CD14-positive monocyte (primary cell): ENCODE measurements around the gene P2RY1. TPM values are rescaled to one million over a fixed set of nuclear protein-coding genes. Genes with fewer than 3 reads are reported as not detected.
"Not testable (repeated sequence)": the region's sequence is repeated elsewhere in the genome, so short reads cannot be mapped to it uniquely, and the experiment has no call there.

ENCODE experiments used
- DNase-seq, 3 donors: peaks; one replicate each; pipeline ENCODE4 v3.0.0-alpha.2; 2011 to 2022
- H2AFZ ChIP-seq: 2 replicates; pipeline ENCODE4 v1.6.0; 2012; ENCODE audit warnings: mild to moderate bottlenecking, low read depth, low read length, inconsistent platforms; ENCODE audit not compliant: insufficient read depth, poor library complexity, severe bottlenecking
- H3K27ac ChIP-seq, 2 donors: 1 replicate in 1 of 2; 2 replicates in 1 of 2; pipeline ENCODE4 v1.5.1; 2012 to 2013; ENCODE audit warnings: low read length in 2 of 2, control low read depth in 1 of 2, inconsistent platforms in 1 of 2, low read depth in 1 of 2, mild to moderate bottlenecking in 1 of 2
- H3K27me3 ChIP-seq, 2 donors: one replicate each; pipeline versions ENCODE4 v1.6.0 to v1.6.1; 2011 to 2013; ENCODE audit warnings: low read length in 2 of 2; ENCODE audit not compliant: control insufficient read depth in 2 of 2, insufficient read depth in 2 of 2
- H3K36me3 ChIP-seq, 2 donors: replicated peaks in 1 of 2; 1 replicate in 1 of 2; 2 replicates in 1 of 2; pipeline versions ENCODE4 v1.5.1 to v1.6.1; 2012 to 2013; ENCODE audit warnings: low read length in 2 of 2, control low read depth in 1 of 2, inconsistent platforms in 1 of 2, mild to moderate bottlenecking in 1 of 2; ENCODE audit not compliant: insufficient read depth in 2 of 2, control insufficient read depth in 1 of 2
- H3K4me1 ChIP-seq, 2 donors: 1 replicate in 1 of 2; 2 replicates in 1 of 2; pipeline versions ENCODE4 v1.5.1 to v1.6.1; 2012 to 2013; ENCODE audit warnings: low read length in 2 of 2, control low read depth in 1 of 2, inconsistent platforms in 1 of 2, mild to moderate bottlenecking in 1 of 2, moderate library complexity in 1 of 2; ENCODE audit not compliant: insufficient read depth in 2 of 2, control insufficient read depth in 1 of 2
- H3K4me2 ChIP-seq: replicated peaks from 2 replicates; pipeline ENCODE3; 2012; ENCODE audit warnings: low read length, moderate library complexity, mild to moderate bottlenecking; ENCODE audit not compliant: poor library complexity, severe bottlenecking; ENCODE audit errors: extremely low read depth
- H3K4me3 ChIP-seq, 3 experiments: fragments of 200-600 bp in 1 of 3; sonication (generic) in 1 of 3; replicated peaks in 1 of 3; 1 replicate in 2 of 3; 2 replicates in 1 of 3; pipeline ENCODE4 v1.5.1; 2011 to 2013; ENCODE audit warnings: low read length in 3 of 3, mild to moderate bottlenecking in 3 of 3, control low read depth in 2 of 3, low read depth in 2 of 3, inconsistent platforms in 1 of 3, moderate library complexity in 1 of 3
- H3K79me2 ChIP-seq: 2 replicates; pipeline ENCODE4 v1.6.0; 2012; ENCODE audit warnings: mild to moderate bottlenecking, control low read depth, inconsistent platforms, low read length, moderate library complexity; ENCODE audit not compliant: insufficient read depth
- H3K9ac ChIP-seq: 2 replicates; pipeline ENCODE4 v1.6.0; 2017; ENCODE audit warnings: low read length, mild to moderate bottlenecking; ENCODE audit not compliant: insufficient read depth, poor library complexity, severe bottlenecking
- H3K9me3 ChIP-seq, 2 donors: replicated peaks in 1 of 2; 1 replicate in 1 of 2; 2 replicates in 1 of 2; pipeline versions ENCODE4 v1.5.1 to v1.6.1; 2012 to 2013; ENCODE audit warnings: low read length in 2 of 2, control low read depth in 1 of 2; ENCODE audit not compliant: control insufficient read depth in 1 of 2, insufficient read depth in 1 of 2
- H4K20me1 ChIP-seq: 2 replicates; pipeline ENCODE4 v1.6.0; 2012; ENCODE audit warnings: mild to moderate bottlenecking, low read length, control low read depth, moderate library complexity; ENCODE audit not compliant: insufficient read depth
- H3K27ac Mint-ChIP-seq, 7 donors: one replicate each; pipeline ENCODE4 v1.8.0; 2020; ENCODE audit warnings: mild to moderate bottlenecking in 7 of 7, mixed read lengths in 7 of 7, moderate library complexity in 6 of 7, inconsistent platforms in 2 of 7
- H3K27me3 Mint-ChIP-seq, 3 donors: one replicate each; pipeline ENCODE4 v1.8.0; 2021 to 2022; ENCODE audit warnings: low read depth in 3 of 3, mild to moderate bottlenecking in 3 of 3, mixed read lengths in 3 of 3, moderate library complexity in 3 of 3, inconsistent platforms in 1 of 3
- H3K36me3 Mint-ChIP-seq, 2 donors: one replicate each; pipeline ENCODE4 v1.8.0; 2020; ENCODE audit warnings: mixed read lengths in 2 of 2, inconsistent platforms in 1 of 2, mild to moderate bottlenecking in 1 of 2
- H3K4me1 Mint-ChIP-seq: one replicate; pipeline ENCODE4 v1.8.0; 2020; ENCODE audit warnings: mild to moderate bottlenecking, mixed read lengths
- H3K4me3 Mint-ChIP-seq, 2 donors: one replicate each; pipeline ENCODE4 v1.8.0; 2020; ENCODE audit warnings: mild to moderate bottlenecking in 2 of 2, mixed read lengths in 2 of 2, moderate library complexity in 1 of 2
- H3K9me3 Mint-ChIP-seq, 7 donors: one replicate each; pipeline ENCODE4 v1.8.0; 2020 to 2022; ENCODE audit warnings: mixed read lengths in 7 of 7, mild to moderate bottlenecking in 6 of 7, moderate library complexity in 6 of 7, inconsistent platforms in 2 of 7
- CTCF ChIP-seq: fragments of 200-600 bp; IDR thresholded peaks from one replicate; pipeline ENCODE4 v1.8.0; 2022; ENCODE audit warnings: antibody characterized with exemption, mild to moderate bottlenecking
- WGBS: methylation state at CpG from one replicate; pipeline ENCODE4 v1.1.5; 2013; ENCODE audit warnings: missing lambda C conversion rate; ENCODE audit not compliant: insufficient coverage; 5-methylcytosine and 5-hydroxymethylcytosine counted together
- intact Hi-C, 2 donors: fragments of 100-400 bp; cut with micrococcal nuclease; formaldehyde crosslinking; loops; one replicate each; pipeline versions ENCODE4 v1.15.0 to v1.15.1; 2023
- polyA plus RNA-seq, 3 donors: library from polyadenylated mRNA; depleted of rRNA in 1 of 3; unstranded in 2 of 3; stranded (reverse) in 1 of 3; fragments of 300-500 nt in 2 of 3; fragments of >200 nt in 1 of 3; fragmentation: Illumina TruSeq in 2 of 3; gene quantifications; 1 replicate in 2 of 3; 2 replicates in 1 of 3; pipeline ENCODE4 v1.2.3, GENCODE V29; 2012 to 2021

Gene P2RY1
- polyA plus RNA-seq, 3 donors = 0.16 to 0.97 TPM; not detected in 1

- no peak overlapping the region for H3K27ac Mint-ChIP-seq
- H3K4me3 Mint-ChIP-seq = no peak overlapping the region
- no peak for TF ChIP-seq CTCF
- intact Hi-C loops = no loop called here
- Histone ChIP-seq H4K20me1 (no peaks in the 10 kb centered on the region), H3K4me2 (no peak overlapping the region), H3K36me3 (no peaks in the 10 kb centered on the region), H3K9ac (no peak overlapping the region), H3K27me3 (no peaks in the 10 kb centered on the region), H3K9me3 (peaks cover 10 to 11% of the 10 kb centered on the region in 2 donors), H3K4me3 (no peak overlapping the region), H3K4me1 (peaks cover 0 to 4% of the 10 kb centered on the region in 2 donors), H3K27ac (no peak overlapping the region), H2AFZ (no peak overlapping the region), H3K79me2 (no peaks in the 10 kb centered on the region)
- no peaks in the 10 kb centered on the region for H3K27me3 Mint-ChIP-seq
- peaks cover 15% of the 10 kb centered on the region for H3K4me1 Mint-ChIP-seq
- no peak for DNase-seq
- peaks cover 0 to 10% (median 6%) of the 10 kb centered on the region in 7 donors for H3K9me3 Mint-ChIP-seq
- peaks cover 4 to 10% of the 10 kb centered on the region in 2 donors for H3K36me3 Mint-ChIP-seq
Observed at GRCh38 chr3:152842413-152842812, 7.5 kb downstream of the P2RY1 start.

- Histone ChIP-seq H3K4me3 (no peak overlapping the region), H4K20me1 (no peaks in the 10 kb centered on the region), H3K9ac (no peak overlapping the region), H3K27me3 (no peaks in the 10 kb centered on the region), H3K4me2 (no peak overlapping the region), H3K9me3 (peaks cover 15% of the 10 kb centered on the region in 2 donors), H3K79me2 (no peaks in the 10 kb centered on the region), H3K4me1 (no peaks in the 10 kb centered on the region), H3K36me3 (no peaks in the 10 kb centered on the region), H3K27ac (no peak overlapping the region), H2AFZ (no peak overlapping the region)
- no peak for DNase-seq
- intact Hi-C loops = no loop called here
- Mint-ChIP-seq H3K4me3 (no peak overlapping the region), H3K36me3 (peaks cover under 1 to 5% of the 10 kb centered on the region in 2 donors), H3K27me3 (no peaks in the 10 kb centered on the region), H3K27ac (no peak overlapping the region), H3K4me1 (peaks cover 3% of the 10 kb centered on the region), H3K9me3 (peaks cover 0 to 17% (median 11%) of the 10 kb centered on the region in 7 donors)
- TF ChIP-seq CTCF = no peak
Observed at GRCh38 chr3:152843955-152844354, 9.0 kb downstream of the P2RY1 start.

- intact Hi-C loops, H3K27ac ChIP-seq, H3K4me1 Mint-ChIP-seq, H3K4me2 ChIP-seq, DNase-seq, H3K4me3 Mint-ChIP-seq, H3K27ac Mint-ChIP-seq, H3K27me3 Mint-ChIP-seq, H3K79me2 ChIP-seq, H3K36me3 ChIP-seq, H3K36me3 Mint-ChIP-seq, H4K20me1 ChIP-seq, H3K4me1 ChIP-seq, H3K27me3 ChIP-seq, H3K4me3 ChIP-seq, H2AFZ ChIP-seq, H3K9ac ChIP-seq: not testable (repeated sequence)
- peaks cover 0 to 19% (median 17%) of the 10 kb centered on the region in 7 donors for H3K9me3 Mint-ChIP-seq
- WGBS = 88% methylated on average over 3 of the region's 3 CpGs
- H3K9me3 ChIP-seq = peaks cover 15% of the 10 kb centered on the region in 2 donors
Observed at GRCh38 chr3:152846572-152847202, 11.8 kb downstream of the P2RY1 start.
